ENCODE measurements around the gene DDTL.
"Not testable (repeated sequence)": the region's sequence is repeated elsewhere in the genome, so short reads cannot be mapped to it uniquely, and the experiment has no call there.

DNA sequence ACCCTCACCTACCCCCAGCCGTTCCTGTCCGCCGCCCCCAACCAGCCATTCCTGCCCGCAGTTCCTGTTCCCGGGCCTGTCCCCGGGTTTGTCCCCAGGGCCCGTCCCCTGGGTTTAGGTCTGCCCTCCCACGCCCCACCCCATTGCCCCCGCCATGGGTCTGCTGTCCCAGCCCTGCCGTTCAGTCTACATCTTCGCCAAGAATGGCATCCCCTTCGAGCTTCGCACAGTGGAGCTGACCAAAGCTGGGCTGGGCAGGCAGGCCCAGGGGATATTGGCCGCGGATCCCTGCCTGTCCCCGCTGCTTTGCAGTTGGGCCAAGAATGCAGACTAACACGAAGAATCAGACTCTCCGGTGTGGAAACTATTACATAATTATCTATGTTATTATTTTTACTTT is 16.9 kb upstream of the DDTL start:
- TF ChIP-seq, protein P1, sequence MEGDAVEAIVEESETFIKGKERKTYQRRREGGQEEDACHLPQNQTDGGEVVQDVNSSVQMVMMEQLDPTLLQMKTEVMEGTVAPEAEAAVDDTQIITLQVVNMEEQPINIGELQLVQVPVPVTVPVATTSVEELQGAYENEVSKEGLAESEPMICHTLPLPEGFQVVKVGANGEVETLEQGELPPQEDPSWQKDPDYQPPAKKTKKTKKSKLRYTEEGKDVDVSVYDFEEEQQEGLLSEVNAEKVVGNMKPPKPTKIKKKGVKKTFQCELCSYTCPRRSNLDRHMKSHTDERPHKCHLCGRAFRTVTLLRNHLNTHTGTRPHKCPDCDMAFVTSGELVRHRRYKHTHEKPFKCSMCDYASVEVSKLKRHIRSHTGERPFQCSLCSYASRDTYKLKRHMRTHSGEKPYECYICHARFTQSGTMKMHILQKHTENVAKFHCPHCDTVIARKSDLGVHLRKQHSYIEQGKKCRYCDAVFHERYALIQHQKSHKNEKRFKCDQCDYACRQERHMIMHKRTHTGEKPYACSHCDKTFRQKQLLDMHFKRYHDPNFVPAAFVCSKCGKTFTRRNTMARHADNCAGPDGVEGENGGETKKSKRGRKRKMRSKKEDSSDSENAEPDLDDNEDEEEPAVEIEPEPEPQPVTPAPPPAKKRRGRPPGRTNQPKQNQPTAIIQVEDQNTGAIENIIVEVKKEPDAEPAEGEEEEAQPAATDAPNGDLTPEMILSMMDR (IDR thresholded peaks at IDR 0.05), result not testable (repeated sequence)
- TF ChIP-seq RXRA (IDR thresholded peaks at IDR 0.05; ENCODE audit: borderline replicate concordance, low read depth); TAF1 (IDR thresholded peaks at IDR 0.05; ENCODE audit: borderline replicate concordance, low read depth, low read length); FOXM1 (IDR thresholded peaks at IDR 0.05; ENCODE audit: low read depth); SIN3A (IDR thresholded peaks at IDR 0.05; ENCODE audit: borderline replicate concordance, low read depth, low read length); EP300 (IDR thresholded peaks at IDR 0.05; ENCODE audit: borderline replicate concordance in 1 of 2, low read depth in 1 of 2, low read length in 1 of 2); EZH2phosphoT487 (IDR thresholded peaks at IDR 0.05; ENCODE audit: borderline replicate concordance, low read depth); RAD21 (IDR thresholded peaks at IDR 0.05; ENCODE audit: low read length); JUND (IDR thresholded peaks at IDR 0.05); ELF1 (IDR thresholded peaks at IDR 0.05); FOSL2 (IDR thresholded peaks at IDR 0.05; ENCODE audit: borderline replicate concordance, low read depth): not testable (repeated sequence)
- TF ChIP-seq, protein P2, sequence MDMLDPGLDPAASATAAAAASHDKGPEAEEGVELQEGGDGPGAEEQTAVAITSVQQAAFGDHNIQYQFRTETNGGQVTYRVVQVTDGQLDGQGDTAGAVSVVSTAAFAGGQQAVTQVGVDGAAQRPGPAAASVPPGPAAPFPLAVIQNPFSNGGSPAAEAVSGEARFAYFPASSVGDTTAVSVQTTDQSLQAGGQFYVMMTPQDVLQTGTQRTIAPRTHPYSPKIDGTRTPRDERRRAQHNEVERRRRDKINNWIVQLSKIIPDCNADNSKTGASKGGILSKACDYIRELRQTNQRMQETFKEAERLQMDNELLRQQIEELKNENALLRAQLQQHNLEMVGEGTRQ (IDR thresholded peaks at IDR 0.05; ENCODE audit: borderline replicate concordance, low read depth, low read length), result not testable (repeated sequence)
- TF ChIP-seq, protein P3, sequence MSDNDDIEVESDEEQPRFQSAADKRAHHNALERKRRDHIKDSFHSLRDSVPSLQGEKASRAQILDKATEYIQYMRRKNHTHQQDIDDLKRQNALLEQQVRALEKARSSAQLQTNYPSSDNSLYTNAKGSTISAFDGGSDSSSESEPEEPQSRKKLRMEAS (IDR thresholded peaks at IDR 0.05; ENCODE audit: low read depth), result not testable (repeated sequence)

Data from SK-N-SH (cell line).